Measurements from ENCODE around the gene UBAC2.

GRCh38 chr13:99308471-99309087 is 107.9 kb downstream of the UBAC2 start:
- TF ChIP-seq POLR2A (IDR thresholded peaks at IDR 0.05; ENCODE audit: low read depth, low read length) (no peak), POLR2AphosphoS5 (IDR thresholded peaks at IDR 0.05; ENCODE audit: low read depth, low read length) (no peak)
